Esophagus squamous epithelium (tissue), 4 donors: ENCODE results near the gene LDB2.

Experiments used
- POLR2A ChIP-seq, 4 donors: fragments of 450-650 bp; IDR thresholded peaks; one replicate each; pipeline ENCODE4 v1.6.1; 2017; ENCODE audit warnings: antibody characterized with exemption in 4 of 4, mild to moderate bottlenecking in 4 of 4, moderate library complexity in 3 of 4
- TF ChIP-seq, protein P1 (sequence below), 6 experiments: fragments of 450-650 bp in 4 of 6; fragments of 200-600 bp in 2 of 6; sonication (generic) in 2 of 6; IDR thresholded peaks; one replicate each; pipeline ENCODE4 v1.5.1; 2016 to 2019; ENCODE audit warnings: antibody characterized with exemption in 6 of 6, mild to moderate bottlenecking in 4 of 6, moderate library complexity in 4 of 6

- TF ChIP-seq, protein P1, sequence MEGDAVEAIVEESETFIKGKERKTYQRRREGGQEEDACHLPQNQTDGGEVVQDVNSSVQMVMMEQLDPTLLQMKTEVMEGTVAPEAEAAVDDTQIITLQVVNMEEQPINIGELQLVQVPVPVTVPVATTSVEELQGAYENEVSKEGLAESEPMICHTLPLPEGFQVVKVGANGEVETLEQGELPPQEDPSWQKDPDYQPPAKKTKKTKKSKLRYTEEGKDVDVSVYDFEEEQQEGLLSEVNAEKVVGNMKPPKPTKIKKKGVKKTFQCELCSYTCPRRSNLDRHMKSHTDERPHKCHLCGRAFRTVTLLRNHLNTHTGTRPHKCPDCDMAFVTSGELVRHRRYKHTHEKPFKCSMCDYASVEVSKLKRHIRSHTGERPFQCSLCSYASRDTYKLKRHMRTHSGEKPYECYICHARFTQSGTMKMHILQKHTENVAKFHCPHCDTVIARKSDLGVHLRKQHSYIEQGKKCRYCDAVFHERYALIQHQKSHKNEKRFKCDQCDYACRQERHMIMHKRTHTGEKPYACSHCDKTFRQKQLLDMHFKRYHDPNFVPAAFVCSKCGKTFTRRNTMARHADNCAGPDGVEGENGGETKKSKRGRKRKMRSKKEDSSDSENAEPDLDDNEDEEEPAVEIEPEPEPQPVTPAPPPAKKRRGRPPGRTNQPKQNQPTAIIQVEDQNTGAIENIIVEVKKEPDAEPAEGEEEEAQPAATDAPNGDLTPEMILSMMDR (IDR thresholded peaks at IDR 0.05) = no peak
- TF ChIP-seq POLR2A (IDR thresholded peaks at IDR 0.05) = no peak
Measured at GRCh38 chr4:16572631-16573030, 325.8 kb downstream of the LDB2 start.
